Stimulated activated CD8-positive, alpha-beta memory T cell treated with anti-CD3 and anti-CD28 coated beads, Interleukin-15, amount 100 ng/mL, for 24 hours (primary cell): ENCODE results near the gene KLHL21.
"Not testable (repeated sequence)": the region's sequence is repeated elsewhere in the genome, so short reads cannot be mapped to it uniquely, and the experiment has no call there.

Experiments
- DNase-seq: peaks from one replicate; pipeline ENCODE4 v3.0.0-alpha.2; 2020; ENCODE audit warnings: low read depth

The KLHL21 gene

GRCh38 chr1:6624710-6625583 is 22.3 kb upstream of the KLHL21 start, which contains the start of gene THAP3:
Gene THAP3 (plus strand): TSS chr1:6624868. CDS start chr1:6625219, 351 bp downstream.
- peak; percentile 83 for DNase-seq

GRCh38 chr1:6623269-6623965 is 20.7 kb upstream of the KLHL21 start:
- DNase-seq: no peak

GRCh38 chr1:6622396-6623152 is 19.9 kb upstream of the KLHL21 start:
- DNase-seq: no peak

- DNase-seq: no peak
Measured at GRCh38 chr1:6621429-6622391, 19.0 kb upstream of the KLHL21 start.

- DNase-seq: no peak
Measured at GRCh38 chr1:6619045-6619444, 16.4 kb upstream of the KLHL21 start.

- DNase-seq: no peak
Measured at GRCh38 chr1:6614929-6615785, 12.5 kb upstream of the KLHL21 start.

- peak; percentile 37 for DNase-seq
Measured at GRCh38 chr1:6614019-6614928, 11.6 kb upstream of the KLHL21 start.

- peak; percentile 98 for DNase-seq
Measured at GRCh38 chr1:6613361-6614018, 10.8 kb upstream of the KLHL21 start, which contains the start of gene PHF13. Gene PHF13 (plus strand): TSS chr1:6613731. CDS start chr1:6614067, 336 bp downstream.

GRCh38 chr1:6612641-6613360 is 10.1 kb upstream of the KLHL21 start:
- DNase-seq: no peak

- no peak for DNase-seq
Measured at GRCh38 chr1:6603915-6604558, 1.4 kb upstream of the KLHL21 start.

- no peak for DNase-seq
Measured at GRCh38 chr1:6603238-6603914, 707 bp upstream of the KLHL21 start.

GRCh38 chr1:6601923-6602668 is 573 bp downstream of the KLHL21 start:
- DNase-seq: no peak

GRCh38 chr1:6601049-6601922 is 1.4 kb downstream of the KLHL21 start:
- DNase-seq: no peak

- DNase-seq: no peak
Measured at GRCh38 chr1:6600410-6601048, 2.1 kb downstream of the KLHL21 start.

GRCh38 chr1:6599991-6600390 is 2.7 kb downstream of the KLHL21 start:
- not testable (repeated sequence) for DNase-seq
